Testis (tissue), 2 donors: ENCODE data around the gene WDR91.

Source experiments
- POLR2A ChIP-seq: fragments of 450-650 bp; IDR thresholded peaks from one replicate; pipeline ENCODE4 v1.6.1; 2017; ENCODE audit warnings: antibody characterized with exemption, mild to moderate bottlenecking, moderate library complexity
- TF ChIP-seq, protein P1 (sequence below), 3 experiments: fragments of 450-650 bp in 2 of 3; fragments of 200-600 bp in 1 of 3; sonication (generic) in 1 of 3; IDR thresholded peaks; one replicate each; pipeline ENCODE4 v1.5.1; 2016 to 2019; ENCODE audit warnings: antibody characterized with exemption in 3 of 3, mild to moderate bottlenecking in 2 of 3, moderate library complexity in 1 of 3

DNA sequence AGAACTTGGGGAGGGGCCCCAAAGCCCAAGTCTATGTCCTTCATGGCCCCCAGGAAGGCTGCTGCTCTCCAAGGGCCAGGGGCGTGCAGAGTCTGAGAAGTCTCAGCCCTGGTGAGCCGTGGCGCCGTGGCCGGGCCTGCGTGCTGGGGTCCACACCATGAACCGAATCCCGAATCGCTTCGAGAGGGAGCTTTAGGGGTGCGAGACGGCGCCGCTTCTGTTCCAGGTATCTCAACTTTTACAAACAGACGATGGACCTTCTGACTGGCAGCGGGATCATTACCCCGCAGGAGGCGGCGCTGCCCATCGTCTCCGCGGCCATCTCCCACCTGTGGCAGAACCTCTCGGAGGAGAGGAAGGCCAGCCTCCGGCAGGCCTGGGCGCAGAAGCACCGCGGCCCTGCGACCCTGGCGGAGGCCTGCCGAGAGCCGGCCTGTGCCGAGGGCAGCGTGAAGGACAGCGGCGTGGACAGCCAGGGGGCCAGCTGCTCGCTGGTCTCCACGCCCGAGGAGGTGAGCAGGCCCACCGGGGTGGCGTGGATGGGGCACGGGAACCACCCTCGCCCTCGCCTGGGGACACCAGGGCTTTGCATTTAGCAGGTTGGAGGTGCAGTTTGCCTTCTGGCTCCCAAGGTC lies 35.0 kb upstream of the WDR91 start:
- TF ChIP-seq, protein P1, sequence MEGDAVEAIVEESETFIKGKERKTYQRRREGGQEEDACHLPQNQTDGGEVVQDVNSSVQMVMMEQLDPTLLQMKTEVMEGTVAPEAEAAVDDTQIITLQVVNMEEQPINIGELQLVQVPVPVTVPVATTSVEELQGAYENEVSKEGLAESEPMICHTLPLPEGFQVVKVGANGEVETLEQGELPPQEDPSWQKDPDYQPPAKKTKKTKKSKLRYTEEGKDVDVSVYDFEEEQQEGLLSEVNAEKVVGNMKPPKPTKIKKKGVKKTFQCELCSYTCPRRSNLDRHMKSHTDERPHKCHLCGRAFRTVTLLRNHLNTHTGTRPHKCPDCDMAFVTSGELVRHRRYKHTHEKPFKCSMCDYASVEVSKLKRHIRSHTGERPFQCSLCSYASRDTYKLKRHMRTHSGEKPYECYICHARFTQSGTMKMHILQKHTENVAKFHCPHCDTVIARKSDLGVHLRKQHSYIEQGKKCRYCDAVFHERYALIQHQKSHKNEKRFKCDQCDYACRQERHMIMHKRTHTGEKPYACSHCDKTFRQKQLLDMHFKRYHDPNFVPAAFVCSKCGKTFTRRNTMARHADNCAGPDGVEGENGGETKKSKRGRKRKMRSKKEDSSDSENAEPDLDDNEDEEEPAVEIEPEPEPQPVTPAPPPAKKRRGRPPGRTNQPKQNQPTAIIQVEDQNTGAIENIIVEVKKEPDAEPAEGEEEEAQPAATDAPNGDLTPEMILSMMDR (IDR thresholded peaks at IDR 0.05), result no peak
- TF ChIP-seq POLR2A, result no peak
